IMR-90 (cell line): ENCODE measurements around the gene NDUFAF8. TPM values are rescaled to one million over a fixed set of nuclear protein-coding genes. Genes with fewer than 3 reads are reported as not detected.

Experiments used
- ATAC-seq: fragments of 200-7000 bp; cut with Tn5 transposase; 2 replicates; pipeline ENCODE4 v1.9.1; 2020; ENCODE audit warnings: low read depth, mild to moderate bottlenecking, moderate library complexity
- BruUV-seq: library from RNA; stranded (reverse); fragments of 400-500 nt; replicated peaks from 2 replicates; lab custom pipeline; 2021; lab: Mats Ljungman, UMichigan
- CTCF ChIA-PET: fragments of 300-600 bp; formaldehyde crosslinking; extraction: SDS; loops from one replicate; lab custom pipeline; 2021; ENCODE audit warnings: antibody characterized with exemption; lab: Yijun Ruan, JAX
- POLR2A ChIA-PET: fragments of 300-600 bp; sonication (Branson Sonifier 250); formaldehyde crosslinking; loops from one replicate; lab custom pipeline; 2022; ENCODE audit warnings: antibody characterized with exemption; ENCODE audit not compliant: unreplicated experiment; lab: Charles Lee
- DNase-seq: peaks from one replicate; pipeline ENCODE4 v3.0.0; 2013
- H2AFZ ChIP-seq: replicated peaks from 2 replicates; pipeline ENCODE3; 2013; ENCODE audit warnings: low read length, mild to moderate bottlenecking; ENCODE audit not compliant: poor library complexity
- H2AK5ac ChIP-seq: 2 replicates; pipeline ENCODE4 v1.6.1; 2013; ENCODE audit warnings: low read depth, low read length, inconsistent platforms
- H2AK9ac ChIP-seq: replicated peaks from 2 replicates; pipeline ENCODE3; 2013; ENCODE audit warnings: mild to moderate bottlenecking, low read depth, low read length, moderate library complexity; ENCODE audit not compliant: poor library complexity
- H2BK120ac ChIP-seq: 2 replicates; pipeline ENCODE4 v1.6.1; 2013; ENCODE audit warnings: low read depth, low read length, inconsistent platforms
- H2BK15ac ChIP-seq: 3 replicates; pipeline ENCODE4 v1.6.1; 2013; ENCODE audit warnings: low read depth, low read length, inconsistent platforms
- H2BK20ac ChIP-seq: 2 replicates; pipeline ENCODE4 v1.6.1; 2013; ENCODE audit warnings: low read depth, mild to moderate bottlenecking, inconsistent platforms, low read length, moderate library complexity
- H2BK5ac ChIP-seq: 2 replicates; pipeline ENCODE4 v1.6.1; 2013; ENCODE audit warnings: mild to moderate bottlenecking, low read depth, low read length, inconsistent platforms; ENCODE audit not compliant: poor library complexity, severe bottlenecking
- H3K14ac ChIP-seq: replicated peaks from 2 replicates; pipeline ENCODE4 v1.6.1; 2013; ENCODE audit warnings: low read depth, low read length, inconsistent platforms
- H3K18ac ChIP-seq: 2 replicates; pipeline ENCODE4 v1.6.1; 2013; ENCODE audit warnings: low read depth, low read length, control low read depth
- H3K23ac ChIP-seq: 2 replicates; pipeline ENCODE4 v1.6.1; 2013; ENCODE audit warnings: low read depth, low read length, inconsistent platforms
- H3K27ac ChIP-seq: 2 replicates; pipeline ENCODE4 v1.5.1; 2013; ENCODE audit warnings: mild to moderate bottlenecking, control low read depth, low read length; ENCODE audit not compliant: insufficient read depth
- H3K27me3 ChIP-seq: 2 replicates; pipeline ENCODE4 v1.6.1; 2013; ENCODE audit warnings: low read length; ENCODE audit not compliant: control insufficient read depth, insufficient read depth
- H3K36me3 ChIP-seq: 2 replicates; pipeline ENCODE4 v1.6.1; 2013; ENCODE audit warnings: low read length, mixed read lengths; ENCODE audit not compliant: control insufficient read depth, insufficient read depth
- H3K4ac ChIP-seq: 2 replicates; pipeline ENCODE4 v1.6.1; 2013; ENCODE audit warnings: low read depth, low read length, inconsistent platforms
- H3K4me1 ChIP-seq: 2 replicates; pipeline ENCODE4 v1.6.1; 2013; ENCODE audit warnings: low read length, mixed read lengths; ENCODE audit not compliant: control insufficient read depth, insufficient read depth
- H3K4me2 ChIP-seq: 2 replicates; pipeline ENCODE4 v1.6.1; 2013; ENCODE audit warnings: low read depth, mild to moderate bottlenecking, control low read depth, low read length, moderate library complexity
- H3K4me3 ChIP-seq: 2 replicates; pipeline ENCODE4 v1.5.1; 2013; ENCODE audit warnings: low read depth, mild to moderate bottlenecking, control low read depth, low read length, moderate library complexity; ENCODE audit not compliant: insufficient read depth
- H3K56ac ChIP-seq: 2 replicates; pipeline ENCODE4 v1.6.1; 2013; ENCODE audit warnings: low read length, inconsistent platforms; ENCODE audit not compliant: insufficient read depth; ENCODE audit errors: extremely low read depth
- H3K79me1 ChIP-seq, 2 experiments: 2 replicates each; pipeline ENCODE4 v1.6.1; 2013; ENCODE audit warnings: low read length in 2 of 2, inconsistent platforms in 1 of 2, low read depth in 1 of 2
- H3K9ac ChIP-seq: 2 replicates; pipeline ENCODE4 v1.6.1; 2013; ENCODE audit warnings: low read depth, low read length, control low read depth
- H3K9me1 ChIP-seq: 2 replicates; pipeline ENCODE4 v1.6.1; 2013; ENCODE audit warnings: low read length, inconsistent platforms; ENCODE audit not compliant: insufficient read depth
- H3K9me3 ChIP-seq: 2 replicates; pipeline ENCODE4 v1.6.1; 2013; ENCODE audit warnings: low read length; ENCODE audit not compliant: control insufficient read depth, insufficient read depth
- H4K20me1 ChIP-seq: 2 replicates; pipeline ENCODE4 v1.6.1; 2013; ENCODE audit warnings: low read length, inconsistent platforms; ENCODE audit not compliant: insufficient read depth
- H4K5ac ChIP-seq: 2 replicates; pipeline ENCODE4 v1.6.1; 2013; ENCODE audit warnings: mild to moderate bottlenecking, low read depth, low read length, control low read depth
- H4K8ac ChIP-seq, 2 experiments: 2 replicates each; pipeline ENCODE4 v1.6.1; 2013; ENCODE audit warnings: low read depth in 2 of 2, low read length in 2 of 2, control low read depth in 1 of 2, inconsistent platforms in 1 of 2
- H4K91ac ChIP-seq: 2 replicates; pipeline ENCODE4 v1.6.1; 2013; ENCODE audit warnings: low read depth, low read length, inconsistent platforms; ENCODE audit not compliant: insufficient read depth
- BHLHE40 ChIP-seq: fragments of 150-350 bp; IDR thresholded peaks from 2 replicates; pipeline ENCODE4 v1.6.1; 2016; ENCODE audit warnings: mild to moderate bottlenecking, low read depth, low read length
- CEBPB ChIP-seq: IDR thresholded peaks from 2 replicates; pipeline ENCODE4 v1.6.1; 2012; ENCODE audit warnings: low read depth, low read length, improper control_type of control experiment
- CTCF ChIP-seq: conservative IDR thresholded peaks from 2 replicates; pipeline ENCODE4 v1.5.1; 2012; ENCODE audit warnings: mild to moderate bottlenecking, low read depth, low read length, improper control_type of control experiment
- MAZ ChIP-seq: IDR thresholded peaks from 2 replicates; pipeline ENCODE4 v1.6.1; 2012; ENCODE audit warnings: low read depth, mild to moderate bottlenecking, low read length, improper control_type of control experiment, moderate library complexity, borderline replicate concordance
- NFE2L2 ChIP-seq: fragments of 150-350 bp; IDR thresholded peaks from 2 replicates; pipeline ENCODE4 v1.6.1; 2016; ENCODE audit warnings: low read depth, mild to moderate bottlenecking, low read length
- POLR2A ChIP-seq: IDR thresholded peaks from 2 replicates; pipeline ENCODE4 v1.6.1; 2012; ENCODE audit warnings: mild to moderate bottlenecking, low read depth, low read length
- RAD21 ChIP-seq: IDR thresholded peaks from 2 replicates; pipeline ENCODE4 v1.6.1; 2012; ENCODE audit warnings: low read length, improper control_type of control experiment
- RCOR1 ChIP-seq: IDR thresholded peaks from 2 replicates; pipeline ENCODE4 v1.6.1; 2012; ENCODE audit warnings: mild to moderate bottlenecking, low read length, improper control_type of control experiment; ENCODE audit not compliant: insufficient replicate concordance
- SMC3 ChIP-seq: fragments of 150-350 bp; IDR thresholded peaks from 2 replicates; pipeline ENCODE4 v1.6.1; 2016; ENCODE audit warnings: low read depth, mild to moderate bottlenecking, antibody characterized with exemption, low read length, moderate library complexity
- USF2 ChIP-seq: fragments of 150-350 bp; IDR thresholded peaks from 2 replicates; pipeline ENCODE4 v1.6.1; 2017; ENCODE audit warnings: mild to moderate bottlenecking, antibody characterized with exemption, low read length, low read depth
- WGBS, 2 experiments: methylation state at CpG; one replicate each; pipeline versions ENCODE4 v1.1.5 to v1.1.7; 2013; ENCODE audit warnings: missing lambda C conversion rate in 2 of 2; ENCODE audit not compliant: insufficient read length in 1 of 2; ENCODE audit errors: extremely low coverage in 2 of 2; 5-methylcytosine and 5-hydroxymethylcytosine counted together
- dilution Hi-C: fragments of 300-500 bp; cut with HindIII; formaldehyde crosslinking; loops from one replicate; pipeline ENCODE4 v1.14.3; 2018; ENCODE audit warnings: low sequenced_read_pairs; ENCODE audit not compliant: unreplicated experiment
- in situ Hi-C: fragments of 300-500 bp; cut with MboI; formaldehyde crosslinking; loops from 3 replicates; pipeline ENCODE4 v1.14.3; 2019; ENCODE audit warnings: low sequenced_read_pairs, inconsistent platforms, mixed read lengths
- intact Hi-C: fragments of 100-400 bp; cut with micrococcal nuclease; formaldehyde crosslinking; loops from 2 replicates; pipeline ENCODE4 v1.10.0; 2022
- polyA plus RNA-seq, 3 experiments: library from polyadenylated mRNA; depleted of rRNA; stranded (reverse); fragments of >200 nt; gene quantifications; 2 replicates each; pipeline ENCODE4 v1.2.3, GENCODE V29; 2012; ENCODE audit warnings: low replicate concordance in 1 of 3
- total RNA-seq: library from RNA; depleted of rRNA; stranded (reverse); fragments of >200 nt; gene quantifications from 2 replicates; pipeline ENCODE4 v1.2.3, GENCODE V29; 2012

NDUFAF8 gene
- total and polyA plus RNA-seq, 2 of the 4 experiments (the other 2 are of a cell fraction), result 11.1 to 65.0 TPM

- Histone ChIP-seq H3K27ac (no peak overlapping the region), H3K23ac (no peak overlapping the region), H4K91ac (no peak overlapping the region), H2BK120ac (no peak overlapping the region), H3K4me3 (no peak overlapping the region), H3K56ac (no peak overlapping the region), H3K79me1 (no peaks in the 10 kb centered on the region; a peak in 1 of 4 replicates), H2AK9ac (no peak overlapping the region), H3K18ac (no peak overlapping the region), H3K27me3 (no peaks in the 10 kb centered on the region), H2BK15ac (no peak overlapping the region), H3K14ac (no peak overlapping the region), H2BK20ac (no peak overlapping the region), H4K20me1 (no peaks in the 10 kb centered on the region; the same call in 1 of the 2 replicates), H3K9ac (no peak overlapping the region), H2BK5ac (no peak overlapping the region), H2AFZ (no peak overlapping the region), H3K4me2 (no peak overlapping the region), H4K8ac (no peak overlapping the region), H2AK5ac (no peak overlapping the region), H3K4me1 (no peaks in the 10 kb centered on the region), H3K9me1 (0 out of 2 replicates have a peak, but pooled peaks cover 6% of the 10 kb centered on the region), H4K5ac (no peak overlapping the region), H3K4ac (no peak overlapping the region), H3K36me3 (peaks cover 3% of the 10 kb centered on the region; the same call in 1 of the 2 replicates), H3K9me3 (no peaks in the 10 kb centered on the region)
- 80% methylated on average over 1 of the region's 10 CpGs; no CpG with 5 or more reads in 1 of the 2 experiments for WGBS, 2 experiments
- CTCF ChIA-PET, result no interaction called here
- DNase-seq (no peak), ATAC-seq (no peak)
- intact Hi-C loops, result no loop called here
- dilution Hi-C loops, result no loop called here
- TF ChIP-seq RAD21, result no peak
- no peak for TF ChIP-seq NFE2L2
- TF ChIP-seq CEBPB, result no peak
- no peak for TF ChIP-seq BHLHE40
- TF ChIP-seq RCOR1, result no peak
- no peak for TF ChIP-seq SMC3
- no peak for TF ChIP-seq MAZ
- no peak for TF ChIP-seq CTCF
- TF ChIP-seq USF2, result no peak
- TF ChIP-seq POLR2A, result no peak
- in situ Hi-C loops, result no loop called here
- POLR2A ChIA-PET, result no interaction called here
- BruUV-seq, result no TSS peak
Measured at GRCh38 chr17:81210466-81210865, 28.7 kb upstream of the NDUFAF8 start.
